ENCODE results near the gene ZNF524.

ZNF524 gene

GRCh38 chr19:55640577-55641425 lies 40.7 kb downstream of the ZNF524 start, which contains the start of gene ZNF580:
Gene ZNF580, plus strand, starts transcription at chr19:55641002. Its CDS starts 1,507 bp downstream, at chr19:55642509.
- in situ Hi-C loops (cut with MboI; ENCODE audit: low sequenced_read_pairs), result no loop called here

GRCh38 chr19:55641426-55642152 lies 41.5 kb downstream of the ZNF524 start:
- in situ Hi-C loops (cut with MboI; ENCODE audit: low sequenced_read_pairs), result no loop called here

- in situ Hi-C loops (cut with MboI; ENCODE audit: low sequenced_read_pairs), result no loop called here
Measured at GRCh38 chr19:55642153-55643002, 42.3 kb downstream of the ZNF524 start.

GRCh38 chr19:55643003-55643886 lies 43.2 kb downstream of the ZNF524 start, which contains the start of gene ZNF581:
Gene ZNF581, plus strand, starts transcription at chr19:55643649. Its CDS starts 923 bp downstream, at chr19:55644572.
- in situ Hi-C loops (cut with MboI; ENCODE audit: low sequenced_read_pairs), result no loop called here

GRCh38 chr19:55643887-55644176 lies 43.7 kb downstream of the ZNF524 start:
- in situ Hi-C loops (cut with MboI; ENCODE audit: low sequenced_read_pairs), result no loop called here

- in situ Hi-C loops (cut with MboI; ENCODE audit: low sequenced_read_pairs), result no loop called here
Measured at GRCh38 chr19:55644191-55644833, 44.2 kb downstream of the ZNF524 start.

- in situ Hi-C loops (cut with MboI; ENCODE audit: low sequenced_read_pairs), result no loop called here
Measured at GRCh38 chr19:55644842-55645511, 44.9 kb downstream of the ZNF524 start.

GRCh38 chr19:55645512-55645881 lies 45.4 kb downstream of the ZNF524 start:
- in situ Hi-C loops (cut with MboI; ENCODE audit: low sequenced_read_pairs), result no loop called here

- in situ Hi-C loops (cut with MboI; ENCODE audit: low sequenced_read_pairs), result no loop called here
Measured at GRCh38 chr19:55646889-55647731, 47.0 kb downstream of the ZNF524 start.

- in situ Hi-C loops (cut with MboI; ENCODE audit: low sequenced_read_pairs), result no loop called here
Measured at GRCh38 chr19:55647732-55648584, 47.9 kb downstream of the ZNF524 start, which contains the start of gene CCDC106. Gene CCDC106, plus strand, starts transcription at chr19:55648212. Its CDS starts 835 bp downstream, at chr19:55649047.

GRCh38 chr19:55648585-55649267 lies 48.6 kb downstream of the ZNF524 start:
- in situ Hi-C loops (cut with MboI; ENCODE audit: low sequenced_read_pairs), result no loop called here

- in situ Hi-C loops (cut with MboI; ENCODE audit: low sequenced_read_pairs), result no loop called here
Measured at GRCh38 chr19:55649268-55650125, 49.4 kb downstream of the ZNF524 start.

GRCh38 chr19:55650126-55650557 lies 50.1 kb downstream of the ZNF524 start:
- in situ Hi-C loops (cut with MboI; ENCODE audit: low sequenced_read_pairs), result no loop called here

GRCh38 chr19:55650602-55651230 lies 50.6 kb downstream of the ZNF524 start:
- in situ Hi-C loops (cut with MboI; ENCODE audit: low sequenced_read_pairs), result no loop called here

GRCh38 chr19:55651236-55651635 lies 51.1 kb downstream of the ZNF524 start:
- in situ Hi-C loops (cut with MboI; ENCODE audit: low sequenced_read_pairs), result no loop called here

All from HL-60/S4 treated with retinoic acid at 250 ng/mL for 4 days and 3 days (cell line).